CD14-positive monocyte (primary cell): ENCODE measurements around the gene SIM2. TPM values are rescaled to one million over a fixed set of nuclear protein-coding genes. Genes with fewer than 3 reads are reported as not detected.

Experiments used
- DNase-seq, 3 donors: peaks; one replicate each; pipeline ENCODE4 v3.0.0-alpha.2; 2011 to 2022
- H2AFZ ChIP-seq: 2 replicates; pipeline ENCODE4 v1.6.0; 2012; ENCODE audit warnings: mild to moderate bottlenecking, low read depth, low read length, inconsistent platforms; ENCODE audit not compliant: insufficient read depth, poor library complexity, severe bottlenecking
- H3K27ac ChIP-seq, 2 donors: 1 replicate in 1 of 2; 2 replicates in 1 of 2; pipeline ENCODE4 v1.5.1; 2012 to 2013; ENCODE audit warnings: low read length in 2 of 2, control low read depth in 1 of 2, inconsistent platforms in 1 of 2, low read depth in 1 of 2, mild to moderate bottlenecking in 1 of 2
- H3K27me3 ChIP-seq, 2 donors: one replicate each; pipeline versions ENCODE4 v1.6.0 to v1.6.1; 2011 to 2013; ENCODE audit warnings: low read length in 2 of 2; ENCODE audit not compliant: control insufficient read depth in 2 of 2, insufficient read depth in 2 of 2
- H3K36me3 ChIP-seq, 2 donors: replicated peaks in 1 of 2; 1 replicate in 1 of 2; 2 replicates in 1 of 2; pipeline versions ENCODE4 v1.5.1 to v1.6.1; 2012 to 2013; ENCODE audit warnings: low read length in 2 of 2, control low read depth in 1 of 2, inconsistent platforms in 1 of 2, mild to moderate bottlenecking in 1 of 2; ENCODE audit not compliant: insufficient read depth in 2 of 2, control insufficient read depth in 1 of 2
- H3K4me1 ChIP-seq, 2 donors: 1 replicate in 1 of 2; 2 replicates in 1 of 2; pipeline versions ENCODE4 v1.5.1 to v1.6.1; 2012 to 2013; ENCODE audit warnings: low read length in 2 of 2, control low read depth in 1 of 2, inconsistent platforms in 1 of 2, mild to moderate bottlenecking in 1 of 2, moderate library complexity in 1 of 2; ENCODE audit not compliant: insufficient read depth in 2 of 2, control insufficient read depth in 1 of 2
- H3K4me2 ChIP-seq: replicated peaks from 2 replicates; pipeline ENCODE3; 2012; ENCODE audit warnings: low read length, moderate library complexity, mild to moderate bottlenecking; ENCODE audit not compliant: poor library complexity, severe bottlenecking; ENCODE audit errors: extremely low read depth
- H3K4me3 ChIP-seq, 3 experiments: fragments of 200-600 bp in 1 of 3; sonication (generic) in 1 of 3; replicated peaks in 1 of 3; 1 replicate in 2 of 3; 2 replicates in 1 of 3; pipeline ENCODE4 v1.5.1; 2011 to 2013; ENCODE audit warnings: low read length in 3 of 3, mild to moderate bottlenecking in 3 of 3, control low read depth in 2 of 3, low read depth in 2 of 3, inconsistent platforms in 1 of 3, moderate library complexity in 1 of 3
- H3K79me2 ChIP-seq: 2 replicates; pipeline ENCODE4 v1.6.0; 2012; ENCODE audit warnings: mild to moderate bottlenecking, control low read depth, inconsistent platforms, low read length, moderate library complexity; ENCODE audit not compliant: insufficient read depth
- H3K9ac ChIP-seq: 2 replicates; pipeline ENCODE4 v1.6.0; 2017; ENCODE audit warnings: low read length, mild to moderate bottlenecking; ENCODE audit not compliant: insufficient read depth, poor library complexity, severe bottlenecking
- H3K9me3 ChIP-seq, 2 donors: replicated peaks in 1 of 2; 1 replicate in 1 of 2; 2 replicates in 1 of 2; pipeline versions ENCODE4 v1.5.1 to v1.6.1; 2012 to 2013; ENCODE audit warnings: low read length in 2 of 2, control low read depth in 1 of 2; ENCODE audit not compliant: control insufficient read depth in 1 of 2, insufficient read depth in 1 of 2
- H4K20me1 ChIP-seq: 2 replicates; pipeline ENCODE4 v1.6.0; 2012; ENCODE audit warnings: mild to moderate bottlenecking, low read length, control low read depth, moderate library complexity; ENCODE audit not compliant: insufficient read depth
- H3K27ac Mint-ChIP-seq, 7 donors: one replicate each; pipeline ENCODE4 v1.8.0; 2020; ENCODE audit warnings: mild to moderate bottlenecking in 7 of 7, mixed read lengths in 7 of 7, moderate library complexity in 6 of 7, inconsistent platforms in 2 of 7
- H3K27me3 Mint-ChIP-seq, 3 donors: one replicate each; pipeline ENCODE4 v1.8.0; 2021 to 2022; ENCODE audit warnings: low read depth in 3 of 3, mild to moderate bottlenecking in 3 of 3, mixed read lengths in 3 of 3, moderate library complexity in 3 of 3, inconsistent platforms in 1 of 3
- H3K36me3 Mint-ChIP-seq, 2 donors: one replicate each; pipeline ENCODE4 v1.8.0; 2020; ENCODE audit warnings: mixed read lengths in 2 of 2, inconsistent platforms in 1 of 2, mild to moderate bottlenecking in 1 of 2
- H3K4me1 Mint-ChIP-seq: one replicate; pipeline ENCODE4 v1.8.0; 2020; ENCODE audit warnings: mild to moderate bottlenecking, mixed read lengths
- H3K4me3 Mint-ChIP-seq, 2 donors: one replicate each; pipeline ENCODE4 v1.8.0; 2020; ENCODE audit warnings: mild to moderate bottlenecking in 2 of 2, mixed read lengths in 2 of 2, moderate library complexity in 1 of 2
- H3K9me3 Mint-ChIP-seq, 7 donors: one replicate each; pipeline ENCODE4 v1.8.0; 2020 to 2022; ENCODE audit warnings: mixed read lengths in 7 of 7, mild to moderate bottlenecking in 6 of 7, moderate library complexity in 6 of 7, inconsistent platforms in 2 of 7
- WGBS: methylation state at CpG from one replicate; pipeline ENCODE4 v1.1.5; 2013; ENCODE audit warnings: missing lambda C conversion rate; ENCODE audit not compliant: insufficient coverage; 5-methylcytosine and 5-hydroxymethylcytosine counted together
- intact Hi-C, 2 donors: fragments of 100-400 bp; cut with micrococcal nuclease; formaldehyde crosslinking; loops; one replicate each; pipeline versions ENCODE4 v1.15.0 to v1.15.1; 2023
- polyA plus RNA-seq, 3 donors: library from polyadenylated mRNA; depleted of rRNA in 1 of 3; unstranded in 2 of 3; stranded (reverse) in 1 of 3; fragments of 300-500 nt in 2 of 3; fragments of >200 nt in 1 of 3; fragmentation: Illumina TruSeq in 2 of 3; gene quantifications; 1 replicate in 2 of 3; 2 replicates in 1 of 3; pipeline ENCODE4 v1.2.3, GENCODE V29; 2012 to 2021
- TF ChIP-seq, protein P1 (sequence below): fragments of 200-600 bp; IDR thresholded peaks from one replicate; pipeline ENCODE4 v1.8.0; 2022; ENCODE audit warnings: antibody characterized with exemption, mild to moderate bottlenecking

SIM2 gene
- polyA plus RNA-seq, 3 donors: not detected

- H3K27me3 ChIP-seq: peaks cover 54 to 94% of the 10 kb centered on the region in 2 donors
- TF ChIP-seq, protein P1, sequence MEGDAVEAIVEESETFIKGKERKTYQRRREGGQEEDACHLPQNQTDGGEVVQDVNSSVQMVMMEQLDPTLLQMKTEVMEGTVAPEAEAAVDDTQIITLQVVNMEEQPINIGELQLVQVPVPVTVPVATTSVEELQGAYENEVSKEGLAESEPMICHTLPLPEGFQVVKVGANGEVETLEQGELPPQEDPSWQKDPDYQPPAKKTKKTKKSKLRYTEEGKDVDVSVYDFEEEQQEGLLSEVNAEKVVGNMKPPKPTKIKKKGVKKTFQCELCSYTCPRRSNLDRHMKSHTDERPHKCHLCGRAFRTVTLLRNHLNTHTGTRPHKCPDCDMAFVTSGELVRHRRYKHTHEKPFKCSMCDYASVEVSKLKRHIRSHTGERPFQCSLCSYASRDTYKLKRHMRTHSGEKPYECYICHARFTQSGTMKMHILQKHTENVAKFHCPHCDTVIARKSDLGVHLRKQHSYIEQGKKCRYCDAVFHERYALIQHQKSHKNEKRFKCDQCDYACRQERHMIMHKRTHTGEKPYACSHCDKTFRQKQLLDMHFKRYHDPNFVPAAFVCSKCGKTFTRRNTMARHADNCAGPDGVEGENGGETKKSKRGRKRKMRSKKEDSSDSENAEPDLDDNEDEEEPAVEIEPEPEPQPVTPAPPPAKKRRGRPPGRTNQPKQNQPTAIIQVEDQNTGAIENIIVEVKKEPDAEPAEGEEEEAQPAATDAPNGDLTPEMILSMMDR: no peak
- peaks cover 89 to 97% (median 89%) of the 10 kb centered on the region in 3 donors for H3K27me3 Mint-ChIP-seq
- H3K79me2 ChIP-seq: no peaks in the 10 kb centered on the region
- no peak overlapping the region for H3K27ac ChIP-seq
- no peaks in the 10 kb centered on the region for H4K20me1 ChIP-seq
- no peak overlapping the region for H3K27ac Mint-ChIP-seq
- peak overlapping the region in 1 of 2 donors; percentile 68 for H3K4me3 Mint-ChIP-seq
- H3K9ac ChIP-seq: no peak overlapping the region
- no peak for DNase-seq
- peaks cover 0 to 56% of the 10 kb centered on the region in 2 donors for H3K9me3 ChIP-seq
- intact Hi-C loops: no loop called here
- 5% methylated on average over 22 of the region's 39 CpGs for WGBS
- peaks cover 8% of the 10 kb centered on the region for H3K4me1 Mint-ChIP-seq
- no peak overlapping the region for H2AFZ ChIP-seq
- no peaks in the 10 kb centered on the region for H3K4me1 ChIP-seq
- no peak overlapping the region for H3K4me2 ChIP-seq
- no peak overlapping the region for H3K4me3 ChIP-seq
- H3K9me3 Mint-ChIP-seq: peaks cover 0 to 36% (median 12%) of the 10 kb centered on the region in 7 donors
- peaks cover 0 to 4% of the 10 kb centered on the region in 2 donors for H3K36me3 Mint-ChIP-seq
- H3K36me3 ChIP-seq: no peaks in the 10 kb centered on the region
Observed at GRCh38 chr21:36696390-36697059, 2.4 kb upstream of the SIM2 start.

DNA sequence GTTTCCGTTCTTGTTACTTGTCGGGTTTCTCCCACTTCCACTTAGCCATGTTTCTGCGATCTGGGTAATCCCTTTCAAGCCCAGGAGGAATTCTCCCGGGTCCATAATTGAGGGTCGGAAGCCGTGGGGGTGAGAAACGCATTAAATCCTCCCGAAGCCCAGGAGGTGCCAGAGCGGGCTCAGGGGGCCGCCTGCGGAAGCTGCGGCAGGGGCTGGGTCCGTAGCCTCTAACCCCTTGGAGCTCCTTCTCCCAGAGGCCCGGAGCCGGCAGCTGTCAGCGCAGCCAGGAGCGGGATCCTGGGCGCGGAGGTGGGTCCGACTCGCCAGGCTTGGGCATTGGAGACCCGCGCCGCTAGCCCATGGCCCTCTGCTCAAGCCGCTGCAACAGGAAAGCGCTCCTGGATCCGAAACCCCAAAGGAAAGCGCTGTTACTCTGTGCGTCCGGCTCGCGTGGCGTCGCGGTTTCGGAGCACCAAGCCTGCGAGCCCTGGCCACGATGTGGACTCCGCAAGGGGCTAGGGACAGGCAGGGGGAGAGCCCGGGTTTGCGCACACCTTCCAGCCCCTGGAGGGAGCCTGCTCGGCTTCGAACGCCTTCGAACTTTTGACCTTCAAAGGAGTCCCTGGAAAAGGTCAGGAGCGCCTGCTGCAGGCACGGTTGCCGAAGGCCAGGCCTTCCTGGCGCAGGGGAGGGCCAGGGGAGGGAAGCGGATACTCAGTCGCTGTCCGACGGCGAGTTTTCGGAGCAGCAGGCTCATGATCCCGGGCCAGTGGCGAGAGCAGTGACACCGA is 1.7 kb upstream of the SIM2 start:
- H4K20me1 ChIP-seq: no peaks in the 10 kb centered on the region
- no peak for DNase-seq
- Mint-ChIP-seq H3K27ac (no peak overlapping the region), H3K36me3 (peaks cover 0 to 3% of the 10 kb centered on the region in 2 donors), H3K9me3 (peaks cover 0 to 43% (median 12%) of the 10 kb centered on the region in 7 donors), H3K4me1 (peaks cover 8% of the 10 kb centered on the region), H3K4me3 (peak overlapping the region in 1 of 2 donors; percentile 68), H3K27me3 (peaks cover 89 to 97% (median 89%) of the 10 kb centered on the region in 3 donors)
- no peak overlapping the region for H3K4me2 ChIP-seq
- no peak overlapping the region for H3K4me3 ChIP-seq
- H3K79me2 ChIP-seq: no peaks in the 10 kb centered on the region
- no peaks in the 10 kb centered on the region for H3K4me1 ChIP-seq
- H3K9ac ChIP-seq: no peak overlapping the region
- TF ChIP-seq, protein P1: no peak
- 3% methylated on average over 56 of the region's 58 CpGs for WGBS
- H3K9me3 ChIP-seq: peaks cover 0 to 57% of the 10 kb centered on the region in 2 donors
- intact Hi-C loops: no loop called here
- H3K36me3 ChIP-seq: no peaks in the 10 kb centered on the region
- H3K27ac ChIP-seq: no peak overlapping the region
- H2AFZ ChIP-seq: no peak overlapping the region
- H3K27me3 ChIP-seq: peaks cover 54 to 94% of the 10 kb centered on the region in 2 donors
